GM18508 (cell line): ENCODE measurements around the gene ATP8B4.
A peak's percentile ranks its signal among the peaks of the same experiment; 100 is the strongest.
"Not testable (repeated sequence)": the region's sequence is repeated elsewhere in the genome, so short reads cannot be mapped to it uniquely, and the experiment has no call there.

Source experiments
- ATAC-seq: cut with Tn5 transposase; IDR thresholded peaks from one replicate; pipeline ENCODE4 v1.9.1; 2021; ENCODE audit warnings: moderate number of reproducible peaks; ENCODE audit not compliant: insufficient read depth, unreplicated experiment

The ATP8B4 gene

GRCh38 chr15:50140098-50140497 lies 21.1 kb upstream of the ATP8B4 start:
- no peak for ATAC-seq

DNA sequence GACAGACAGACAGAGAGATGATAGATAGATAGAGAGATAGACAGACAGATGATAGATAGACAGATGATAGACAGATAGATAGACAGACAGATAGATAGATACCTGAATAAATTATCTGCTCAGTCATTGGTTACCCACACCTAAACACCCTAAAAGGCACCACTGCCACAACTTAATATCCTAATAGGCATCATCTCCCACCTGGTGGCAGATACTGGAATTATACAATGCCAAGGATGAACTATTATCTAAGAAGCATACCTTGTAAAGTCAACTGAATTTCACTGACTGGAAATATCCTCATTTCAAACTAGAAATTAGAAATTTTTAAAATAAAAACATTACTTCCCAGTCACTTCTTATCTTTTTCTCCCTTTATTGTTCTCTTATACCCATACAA lies 19.4 kb upstream of the ATP8B4 start:
- ATAC-seq = no peak

GRCh38 chr15:50137893-50138292 lies 18.9 kb upstream of the ATP8B4 start:
- ATAC-seq = no peak

GRCh38 chr15:50137330-50137761 lies 18.3 kb upstream of the ATP8B4 start:
- no peak for ATAC-seq

- ATAC-seq = peak; percentile 74
These were observed 16.1 kb upstream of the ATP8B4 start for GRCh38 chr15:50135031-50135551.

DNA sequence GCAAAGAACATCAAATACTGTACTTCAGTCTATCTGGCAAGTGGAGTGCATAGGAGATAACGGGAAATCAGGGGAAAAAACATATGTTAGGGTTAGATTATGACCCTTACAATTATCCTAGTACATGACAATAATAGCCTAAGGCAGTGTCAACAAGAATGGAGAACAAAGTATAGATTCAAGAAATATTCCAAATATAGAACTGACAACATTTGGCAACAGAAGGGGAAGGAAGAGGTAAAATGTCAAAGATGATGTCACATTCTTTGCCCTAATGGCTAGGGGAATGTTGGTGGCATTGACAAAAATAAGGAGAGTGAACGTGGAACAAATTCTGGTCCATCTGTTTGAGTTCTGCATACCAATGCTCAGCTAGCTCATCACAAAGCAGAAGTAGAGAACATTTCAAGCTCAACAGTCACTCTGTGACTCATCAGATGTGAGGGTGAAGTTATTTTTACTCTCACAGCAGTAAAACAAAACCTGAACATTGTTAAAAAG lies 15.5 kb upstream of the ATP8B4 start:
- ATAC-seq = peak; percentile 41

DNA sequence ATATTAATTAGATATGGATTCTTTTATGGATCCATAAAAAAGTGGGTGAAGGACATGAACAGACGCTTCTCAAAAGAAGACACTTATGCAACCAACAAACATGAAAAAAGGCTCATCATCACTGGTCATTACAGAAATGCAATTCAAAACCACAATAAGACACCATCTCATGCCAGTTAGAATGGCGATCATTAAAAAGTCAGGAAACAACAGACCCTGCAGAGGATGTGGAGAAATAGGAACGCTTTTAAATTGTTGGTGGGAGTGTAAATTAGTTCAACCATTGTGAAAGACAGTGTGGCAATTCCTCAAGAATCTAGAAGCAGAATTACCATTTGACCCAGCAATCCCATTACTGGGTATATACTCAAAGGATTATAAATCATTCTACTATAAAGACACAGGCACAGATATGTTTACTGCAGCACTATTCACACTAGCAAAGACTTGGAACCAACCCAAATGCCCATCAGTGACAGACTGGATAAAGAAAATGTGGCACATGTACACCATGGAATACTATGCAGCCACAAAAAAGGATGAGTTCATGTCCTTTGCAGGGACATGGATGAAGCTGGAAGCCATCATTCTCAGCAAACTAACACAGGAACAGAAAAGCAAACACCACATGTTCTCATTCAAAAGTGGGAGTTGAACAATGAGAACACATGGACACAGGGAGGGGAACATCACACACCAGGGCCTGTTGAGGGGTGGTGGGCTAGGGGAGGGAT lies 13.4 kb upstream of the ATP8B4 start:
- not testable (repeated sequence) for ATAC-seq

DNA sequence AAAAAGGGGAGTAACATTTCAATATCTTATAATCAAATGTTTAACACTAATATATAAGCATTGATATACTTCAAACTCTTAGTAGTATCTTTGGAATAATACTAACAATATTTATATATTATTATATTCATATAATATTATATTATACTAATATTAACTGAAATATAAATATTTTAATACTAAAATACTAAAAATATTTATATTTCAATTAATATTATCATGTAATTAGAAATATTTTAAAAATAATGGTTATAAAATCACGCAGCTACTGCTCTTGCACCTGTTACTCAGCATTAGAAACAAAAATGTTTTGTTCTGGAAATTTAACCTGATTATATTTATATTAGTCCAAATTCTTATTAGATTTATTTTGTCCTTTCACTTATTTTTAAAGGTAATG lies 12.6 kb upstream of the ATP8B4 start:
- ATAC-seq = no peak

- no peak for ATAC-seq
These were observed 9.2 kb upstream of the ATP8B4 start for GRCh38 chr15:50128266-50128665.

GRCh38 chr15:50127255-50127777 lies 8.3 kb upstream of the ATP8B4 start:
- ATAC-seq = no peak

- ATAC-seq = no peak
These were observed 7.0 kb upstream of the ATP8B4 start for GRCh38 chr15:50126072-50126471.

GRCh38 chr15:50124631-50125030 lies 5.6 kb upstream of the ATP8B4 start:
- ATAC-seq = no peak

DNA sequence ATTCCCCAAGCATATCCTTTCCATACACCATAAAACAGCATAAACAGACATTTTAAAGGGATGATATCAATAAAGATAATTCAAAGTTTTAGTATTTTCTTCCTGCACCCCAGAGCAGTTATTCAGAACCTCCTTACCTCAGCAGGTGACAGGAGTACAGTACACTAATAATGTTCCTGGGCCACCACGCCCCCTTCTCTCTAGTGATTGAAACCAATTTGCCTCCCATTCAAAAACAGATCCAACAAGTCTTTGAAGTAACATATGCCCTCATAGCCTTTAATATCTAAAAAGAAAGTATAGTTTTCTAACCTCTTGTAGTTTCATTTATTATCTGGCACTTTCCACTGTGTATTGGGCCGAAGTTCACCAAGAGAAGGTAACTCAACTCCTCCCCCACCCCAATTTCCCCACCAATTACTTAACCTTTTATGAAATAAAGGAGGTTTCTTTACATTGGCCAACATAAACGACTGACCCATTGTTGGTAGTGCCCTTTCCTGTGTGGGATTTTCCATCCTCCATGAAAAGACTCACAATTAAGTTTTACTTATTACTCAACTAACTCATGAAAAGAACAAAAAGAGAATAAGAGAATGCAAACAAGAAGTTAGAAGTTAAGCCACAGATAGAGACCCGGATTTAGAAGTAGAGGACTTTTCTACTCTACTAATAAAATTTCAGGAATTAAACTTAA lies 5.0 kb upstream of the ATP8B4 start:
- no peak for ATAC-seq

- no peak for ATAC-seq
These were observed 1.7 kb upstream of the ATP8B4 start for GRCh38 chr15:50120729-50121128.

DNA sequence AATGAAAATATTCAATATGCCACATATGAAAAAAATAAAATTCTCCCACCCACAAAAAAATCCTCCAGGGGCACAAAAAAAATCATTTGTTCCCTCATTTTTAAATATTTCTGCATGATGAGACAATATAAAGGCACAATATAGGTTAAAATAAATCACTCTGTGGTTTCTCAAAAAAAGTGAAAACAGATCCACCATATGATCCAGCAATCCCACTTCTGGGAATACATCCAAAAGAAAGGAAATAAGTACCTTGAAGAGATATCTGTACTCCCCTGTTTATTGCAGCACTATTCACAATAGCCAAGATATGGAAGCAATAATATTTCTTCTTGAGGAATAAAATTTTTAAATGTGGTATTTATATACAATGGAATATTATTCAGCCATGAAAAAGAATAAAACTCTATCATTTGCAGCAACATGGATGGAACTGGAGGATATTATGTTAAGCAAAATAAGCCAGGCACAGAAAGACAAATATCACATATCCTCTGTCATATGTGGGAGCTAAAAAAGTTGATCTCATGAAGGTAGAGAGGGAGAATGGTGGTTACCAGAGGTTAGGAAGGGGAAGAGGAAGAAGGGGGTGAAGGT lies 1.5 kb downstream of the ATP8B4 start:
- ATAC-seq = no peak

GRCh38 chr15:50116477-50116876 lies 2.6 kb downstream of the ATP8B4 start:
- ATAC-seq = no peak

DNA sequence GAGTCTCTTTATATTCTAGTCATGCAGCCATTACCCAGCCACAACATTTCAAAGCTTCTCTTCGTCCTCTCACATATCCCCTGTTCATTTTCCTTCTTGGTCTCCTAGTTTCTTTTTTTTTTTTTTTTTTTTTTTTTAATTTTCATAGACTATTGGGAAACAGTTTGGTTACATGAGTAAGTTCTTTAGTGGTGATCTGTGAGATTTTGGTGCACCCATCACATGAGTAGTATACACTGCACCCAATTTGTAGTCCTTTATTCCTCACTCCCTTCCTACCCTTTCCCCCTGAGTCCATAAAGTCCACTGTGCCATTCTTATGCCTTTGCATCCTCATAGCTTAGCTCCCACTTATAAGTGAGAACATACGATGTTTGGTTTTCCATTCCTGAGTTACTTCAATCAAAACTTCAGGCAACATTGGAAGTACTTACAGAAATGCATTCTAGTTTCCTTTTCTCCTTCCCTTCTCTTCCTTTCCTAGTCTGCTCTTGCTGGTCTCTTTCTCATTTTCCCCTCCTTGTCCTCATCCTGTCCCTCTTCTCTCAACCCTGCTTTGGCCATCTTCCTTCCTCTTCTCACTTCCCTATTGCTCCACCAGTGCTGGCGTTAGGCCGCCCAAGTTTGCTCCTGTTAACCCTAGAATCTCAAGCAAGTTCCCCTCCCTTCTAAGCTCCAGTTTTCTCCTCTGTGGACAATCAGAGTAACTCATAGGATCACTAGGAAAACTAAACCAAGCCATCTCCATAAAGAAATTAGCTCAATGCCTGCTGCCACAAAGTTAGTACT lies 4.8 kb downstream of the ATP8B4 start:
- ATAC-seq = no peak

DNA sequence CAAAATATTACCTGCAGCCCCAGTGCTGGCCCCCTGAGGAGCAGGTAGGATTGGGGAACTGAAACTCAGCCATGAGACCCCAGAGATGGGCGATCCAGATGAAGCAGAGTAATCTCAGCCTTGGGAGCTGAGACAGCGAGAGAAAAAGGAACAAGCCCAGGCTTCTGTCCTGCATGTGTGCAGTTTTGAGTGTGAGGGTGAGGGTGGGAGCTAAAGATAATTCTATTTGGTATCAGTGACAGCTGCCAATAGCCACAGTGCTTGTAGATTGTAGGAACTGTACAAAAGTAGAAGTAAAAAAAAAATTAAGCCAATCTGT lies 5.9 kb downstream of the ATP8B4 start:
- no peak for ATAC-seq

DNA sequence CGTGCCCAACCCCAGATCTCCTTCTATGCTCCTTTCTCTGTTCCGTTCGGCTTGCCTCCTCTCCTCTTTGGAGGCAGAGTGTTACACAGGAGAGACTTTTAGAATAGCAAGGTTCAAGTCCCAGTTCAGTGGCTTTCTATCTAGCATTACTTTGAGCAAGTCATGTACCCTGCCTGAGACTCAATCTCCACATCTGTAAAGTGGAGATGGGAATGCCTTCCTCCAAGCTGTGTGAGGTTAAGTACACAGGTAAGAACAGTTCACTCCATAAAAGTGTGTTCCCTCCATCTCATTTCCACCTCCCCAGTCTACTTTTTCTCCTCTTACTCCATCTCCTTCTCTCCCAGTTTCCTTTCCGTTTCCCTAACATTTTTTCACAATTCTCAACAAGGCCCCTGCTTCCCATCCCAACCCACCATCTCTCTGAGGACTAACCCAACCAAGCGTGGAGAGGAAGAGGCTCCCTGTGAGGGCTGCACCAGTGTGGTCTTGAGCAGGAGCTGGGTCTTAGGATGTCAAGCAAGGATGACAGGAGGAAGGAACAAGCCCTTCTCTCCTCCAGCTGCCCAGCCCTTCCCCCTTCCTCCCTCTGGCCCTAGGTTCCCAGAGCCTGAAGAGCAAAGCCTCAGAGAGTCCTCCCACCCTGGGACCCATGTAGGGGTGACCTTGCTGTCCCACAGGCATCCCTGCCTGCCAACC lies 6.4 kb downstream of the ATP8B4 start:
- no peak for ATAC-seq

DNA sequence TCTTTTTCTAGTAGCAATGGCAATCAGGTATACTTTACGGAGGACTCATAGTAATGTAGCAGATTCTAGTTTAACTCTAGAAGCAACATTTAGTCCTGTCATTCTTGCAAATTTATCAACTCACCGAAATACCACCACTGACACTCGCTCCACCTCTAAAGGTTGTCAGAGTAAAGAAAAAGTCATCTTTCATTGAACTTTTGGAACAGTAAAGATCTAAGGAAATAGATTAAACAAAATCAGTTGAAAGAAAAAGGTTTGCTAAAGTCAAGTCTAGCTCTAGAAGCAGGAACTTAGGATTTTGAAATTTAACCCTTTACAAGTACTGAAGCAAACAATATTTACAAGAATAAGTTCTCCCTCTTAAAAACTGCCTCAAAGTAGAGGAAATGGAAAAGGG lies 8.7 kb downstream of the ATP8B4 start:
- no peak for ATAC-seq
